HepG2 (cell line): ENCODE data around the gene TRIM69. TPM values are rescaled to one million over a fixed set of nuclear protein-coding genes. Genes with fewer than 3 reads are reported as not detected.

ENCODE experiments used
- AHR ChIP-seq: IDR thresholded peaks from 2 replicates; pipeline ENCODE4 v1.6.1; 2018; ENCODE audit warnings: missing genetic modification reagents, missing compliant biosample characterization
- CEBPG ChIP-seq: IDR thresholded peaks from 2 replicates; pipeline ENCODE4 v1.6.1; 2016
- CREM ChIP-seq, 2 experiments: sonication (generic) in 1 of 2; formaldehyde crosslinking in 1 of 2; IDR thresholded peaks; 2 replicates each; pipeline versions ENCODE4 v1.4.0 to v1.6.1; 2016 to 2020; ENCODE audit warnings: antibody characterized with exemption in 1 of 2, mild to moderate bottlenecking in 1 of 2, missing genetic modification reagents in 1 of 2
- HNRNPUL1 ChIP-seq: fragments of 200-400 bp; formaldehyde crosslinking; IDR thresholded peaks from 2 replicates; pipeline ENCODE4 v1.6.1; 2017; ENCODE audit warnings: low read depth, mild to moderate bottlenecking, low read length, moderate library complexity
- KDM5B ChIP-seq: sonication (generic); formaldehyde crosslinking; IDR thresholded peaks from 2 replicates; pipeline ENCODE4 v1.4.0; 2020; ENCODE audit warnings: missing genetic modification reagents, mild to moderate bottlenecking, borderline replicate concordance
- MAZ ChIP-seq, 2 experiments: sonication (generic) in 1 of 2; formaldehyde crosslinking in 1 of 2; IDR thresholded peaks; 2 replicates each; pipeline versions ENCODE4 v1.5.0 to v1.6.1; 2012 to 2020; ENCODE audit warnings: low read depth in 2 of 2, mild to moderate bottlenecking in 2 of 2, borderline replicate concordance in 1 of 2, improper control_type of control experiment in 1 of 2, low read length in 1 of 2, missing genetic modification reagents in 1 of 2, moderate library complexity in 1 of 2
- NONO ChIP-seq, 2 experiments: fragments of 450-650 bp in 1 of 2; sonication (generic) in 1 of 2; formaldehyde crosslinking in 1 of 2; IDR thresholded peaks in 1 of 2; conservative IDR thresholded peaks in 1 of 2; 2 replicates each; pipeline versions ENCODE4 v1.6.1 to v1.8.0; 2017 to 2022; ENCODE audit warnings: mild to moderate bottlenecking in 1 of 2, missing genetic modification reagents in 1 of 2, moderate library complexity in 1 of 2
- PTBP1 ChIP-seq: fragments of 200-400 bp; formaldehyde crosslinking; IDR thresholded peaks from 2 replicates; pipeline ENCODE4 v1.6.1; 2018; ENCODE audit warnings: low read length, low read depth; ENCODE audit not compliant: poor library complexity, severe bottlenecking
- RFXANK ChIP-seq: IDR thresholded peaks from 2 replicates; pipeline ENCODE4 v1.6.1; 2016
- RFXAP ChIP-seq: sonication (generic); formaldehyde crosslinking; IDR thresholded peaks from 2 replicates; pipeline ENCODE4 v1.4.0; 2020; ENCODE audit warnings: missing genetic modification reagents, borderline replicate concordance
- TAF15 ChIP-seq: fragments of 200-400 bp; formaldehyde crosslinking; IDR thresholded peaks from one replicate; pipeline ENCODE4 v1.6.1; 2018; ENCODE audit warnings: mild to moderate bottlenecking, low read depth, low read length; ENCODE audit not compliant: poor library complexity, severe bottlenecking
- ZKSCAN8 ChIP-seq: IDR thresholded peaks from 2 replicates; pipeline ENCODE4 v1.6.1; 2016; ENCODE audit warnings: borderline replicate concordance, missing genetic modification reagents, missing compliant biosample characterization
- ZNF101 ChIP-seq: sonication (generic); formaldehyde crosslinking; IDR thresholded peaks from 2 replicates; pipeline ENCODE4 v1.4.0; 2020; ENCODE audit warnings: mild to moderate bottlenecking, low read depth, missing genetic modification reagents, borderline replicate concordance
- ZNF317 ChIP-seq: sonication (generic); formaldehyde crosslinking; IDR thresholded peaks from 2 replicates; pipeline ENCODE4 v1.5.0; 2020; ENCODE audit warnings: mild to moderate bottlenecking, missing genetic modification reagents
- ZNF567 ChIP-seq: sonication (generic); formaldehyde crosslinking; IDR thresholded peaks from 2 replicates; pipeline ENCODE4 v1.8.1; 2023; ENCODE audit warnings: mild to moderate bottlenecking, missing genetic modification reagents, borderline replicate concordance
- ZNF672 ChIP-seq: sonication (generic); formaldehyde crosslinking; IDR thresholded peaks from 2 replicates; pipeline ENCODE4 v1.8.1; 2022; ENCODE audit warnings: missing genetic modification reagents
- ZNF703 ChIP-seq: sonication (generic); formaldehyde crosslinking; IDR thresholded peaks from 2 replicates; pipeline ENCODE4 v1.5.1; 2020; ENCODE audit warnings: missing genetic modification reagents, mild to moderate bottlenecking, moderate library complexity, borderline replicate concordance
- polyA plus RNA-seq, 8 experiments: library from polyadenylated mRNA; depleted of rRNA in 3 of 8; stranded (reverse) in 7 of 8; unstranded in 1 of 8; fragments of >200 nt; fragmentation: Illumina TruSeq in 4 of 8; extraction: Trizol in 4 of 8; gene quantifications; 2 replicates each; pipeline versions ENCODE4 v1.2.1 to v1.2.3, GENCODE V29; 2011 to 2016; ENCODE audit warnings: low read depth in 4 of 8, missing spikeins in 1 of 8, mixed read lengths in 1 of 8; ENCODE audit not compliant: insufficient read depth in 1 of 8
- total RNA-seq, 5 experiments: library from RNA; depleted of rRNA; stranded (reverse); fragments of >200 nt; fragmentation: Illumina TruSeq; extraction: Trizol; gene quantifications; 2 replicates each; pipeline ENCODE4 v1.2.3, GENCODE V29; 2016; ENCODE audit warnings: low read depth in 1 of 5
- TF ChIP-seq, protein P1 (sequence below): sonication (generic); formaldehyde crosslinking; IDR thresholded peaks from 2 replicates; pipeline ENCODE4 v1.5.0; 2020; ENCODE audit warnings: mild to moderate bottlenecking, missing genetic modification reagents, borderline replicate concordance
- TF ChIP-seq, protein P2 (sequence below): fragments of 450-650 bp; IDR thresholded peaks from 2 replicates; pipeline ENCODE4 v1.6.1; 2016
- TF ChIP-seq, protein P3 (sequence below): sonication (generic); formaldehyde crosslinking; IDR thresholded peaks from 2 replicates; pipeline ENCODE4 v1.4.0; 2020; ENCODE audit warnings: mild to moderate bottlenecking, missing genetic modification reagents

The TRIM69 gene
- total and polyA plus RNA-seq, 2 of the 13 experiments (the other 11 are each of a cell fraction or from before 2014, with no cell fraction given), result 2.6 to 3.2 TPM

DNA sequence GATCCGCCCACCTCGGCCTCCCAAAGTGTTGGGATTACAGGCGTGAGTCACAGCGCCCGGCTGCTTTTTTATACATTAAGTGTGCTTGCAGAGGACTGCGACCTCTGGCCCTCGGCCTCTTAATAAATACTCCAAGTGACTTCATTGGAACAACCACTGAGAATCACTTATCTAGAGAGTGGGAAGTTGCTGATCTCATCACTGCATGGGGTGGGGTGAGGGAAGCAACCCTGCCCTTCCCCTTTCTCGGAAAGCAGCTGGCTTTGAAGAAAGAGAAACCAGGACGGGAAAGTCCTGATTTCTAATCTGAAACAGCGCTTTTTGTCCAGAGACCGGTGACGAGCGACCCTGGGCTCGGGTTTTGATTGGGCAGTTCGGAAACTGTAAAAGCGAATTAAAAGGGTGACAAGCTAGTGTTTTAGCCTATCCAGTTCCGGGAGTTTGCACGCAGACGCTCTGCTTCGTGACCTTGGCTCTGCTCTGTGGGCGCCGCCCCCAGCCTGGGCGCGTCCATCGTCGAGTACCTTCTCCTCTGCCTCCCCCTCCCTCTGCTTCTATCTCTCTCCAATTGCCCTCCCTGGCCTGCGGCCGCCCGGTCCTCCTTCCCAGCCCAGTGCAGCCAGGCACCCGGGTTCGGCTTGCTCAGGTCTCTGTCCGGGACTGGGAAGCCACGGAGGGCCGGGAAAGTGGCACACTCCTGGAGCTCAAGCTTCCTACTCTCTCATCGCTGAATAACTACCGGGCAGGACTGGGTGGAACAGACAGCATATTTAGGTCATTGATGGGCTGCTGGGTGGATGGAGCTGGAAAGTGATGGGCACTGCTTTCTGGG, 7.5 kb upstream of the TRIM69 start (continued):
- TF ChIP-seq, protein P1, sequence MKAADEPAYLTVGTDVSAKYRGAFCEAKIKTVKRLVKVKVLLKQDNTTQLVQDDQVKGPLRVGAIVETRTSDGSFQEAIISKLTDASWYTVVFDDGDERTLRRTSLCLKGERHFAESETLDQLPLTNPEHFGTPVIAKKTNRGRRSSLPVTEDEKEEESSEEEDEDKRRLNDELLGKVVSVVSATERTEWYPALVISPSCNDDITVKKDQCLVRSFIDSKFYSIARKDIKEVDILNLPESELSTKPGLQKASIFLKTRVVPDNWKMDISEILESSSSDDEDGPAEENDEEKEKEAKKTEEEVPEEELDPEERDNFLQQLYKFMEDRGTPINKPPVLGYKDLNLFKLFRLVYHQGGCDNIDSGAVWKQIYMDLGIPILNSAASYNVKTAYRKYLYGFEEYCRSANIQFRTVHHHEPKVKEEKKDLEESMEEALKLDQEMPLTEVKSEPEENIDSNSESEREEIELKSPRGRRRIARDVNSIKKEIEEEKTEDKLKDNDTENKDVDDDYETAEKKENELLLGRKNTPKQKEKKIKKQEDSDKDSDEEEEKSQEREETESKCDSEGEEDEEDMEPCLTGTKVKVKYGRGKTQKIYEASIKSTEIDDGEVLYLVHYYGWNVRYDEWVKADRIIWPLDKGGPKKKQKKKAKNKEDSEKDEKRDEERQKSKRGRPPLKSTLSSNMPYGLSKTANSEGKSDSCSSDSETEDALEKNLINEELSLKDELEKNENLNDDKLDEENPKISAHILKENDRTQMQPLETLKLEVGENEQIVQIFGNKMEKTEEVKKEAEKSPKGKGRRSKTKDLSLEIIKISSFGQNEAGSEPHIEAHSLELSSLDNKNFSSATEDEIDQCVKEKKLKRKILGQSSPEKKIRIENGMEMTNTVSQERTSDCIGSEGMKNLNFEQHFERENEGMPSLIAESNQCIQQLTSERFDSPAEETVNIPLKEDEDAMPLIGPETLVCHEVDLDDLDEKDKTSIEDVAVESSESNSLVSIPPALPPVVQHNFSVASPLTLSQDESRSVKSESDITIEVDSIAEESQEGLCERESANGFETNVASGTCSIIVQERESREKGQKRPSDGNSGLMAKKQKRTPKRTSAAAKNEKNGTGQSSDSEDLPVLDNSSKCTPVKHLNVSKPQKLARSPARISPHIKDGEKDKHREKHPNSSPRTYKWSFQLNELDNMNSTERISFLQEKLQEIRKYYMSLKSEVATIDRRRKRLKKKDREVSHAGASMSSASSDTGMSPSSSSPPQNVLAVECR, result peak; percentile 79
- TF ChIP-seq MAZ (IDR thresholded peaks at IDR 0.05; ENCODE audit: borderline replicate concordance, low read depth, low read length) (peak; percentile 83), MAZ (CRISPR knock-in tag; IDR thresholded peaks at IDR 0.05; ENCODE audit: low read depth) (peak; percentile 22; the same call in 1 of the 2 replicates), CREM (IDR thresholded peaks at IDR 0.05) (peak; percentile 87), CREM (CRISPR knock-in tag; IDR thresholded peaks at IDR 0.05) (peak; percentile 31; the same call in 1 of the 2 replicates), KDM5B (CRISPR knock-in tag) (peak; percentile 51; the same call in 1 of the 2 replicates), TAF15 (no peak), RFXAP (CRISPR knock-in tag) (peak; percentile 100), ZNF703 (CRISPR knock-in tag) (no peak), NONO (IDR thresholded peaks at IDR 0.05) (no peak), NONO (CRISPR knock-in tag; conservative IDR thresholded peaks at IDR 0.05) (0 out of 2 replicates have a peak, but pooled peaks have one; percentile 45), CEBPG (CRISPR knock-in tag) (no peak), HNRNPUL1 (no peak), RFXANK (CRISPR knock-in tag) (peak; percentile 99), ZNF101 (CRISPR knock-in tag) (no peak), ZKSCAN8 (CRISPR knock-in tag) (no peak; the same call in 1 of the 2 replicates), PTBP1 (no peak), ZNF567 (no peak), ZNF672 (CRISPR knock-in tag) (no peak), ZNF317 (peak; percentile 61; the same call in 1 of the 2 replicates), AHR (peak; percentile 66)
- TF ChIP-seq, protein P2, sequence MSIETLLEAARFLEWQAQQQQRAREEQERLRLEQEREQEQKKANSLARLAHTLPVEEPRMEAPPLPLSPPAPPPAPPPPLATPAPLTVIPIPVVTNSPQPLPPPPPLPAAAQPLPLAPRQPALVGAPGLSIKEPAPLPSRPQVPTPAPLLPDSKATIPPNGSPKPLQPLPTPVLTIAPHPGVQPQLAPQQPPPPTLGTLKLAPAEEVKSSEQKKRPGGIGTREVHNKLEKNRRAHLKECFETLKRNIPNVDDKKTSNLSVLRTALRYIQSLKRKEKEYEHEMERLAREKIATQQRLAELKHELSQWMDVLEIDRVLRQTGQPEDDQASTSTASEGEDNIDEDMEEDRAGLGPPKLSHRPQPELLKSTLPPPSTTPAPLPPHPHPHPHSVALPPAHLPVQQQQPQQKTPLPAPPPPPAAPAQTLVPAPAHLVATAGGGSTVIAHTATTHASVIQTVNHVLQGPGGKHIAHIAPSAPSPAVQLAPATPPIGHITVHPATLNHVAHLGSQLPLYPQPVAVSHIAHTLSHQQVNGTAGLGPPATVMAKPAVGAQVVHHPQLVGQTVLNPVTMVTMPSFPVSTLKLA, result no peak
- TF ChIP-seq, protein P3, sequence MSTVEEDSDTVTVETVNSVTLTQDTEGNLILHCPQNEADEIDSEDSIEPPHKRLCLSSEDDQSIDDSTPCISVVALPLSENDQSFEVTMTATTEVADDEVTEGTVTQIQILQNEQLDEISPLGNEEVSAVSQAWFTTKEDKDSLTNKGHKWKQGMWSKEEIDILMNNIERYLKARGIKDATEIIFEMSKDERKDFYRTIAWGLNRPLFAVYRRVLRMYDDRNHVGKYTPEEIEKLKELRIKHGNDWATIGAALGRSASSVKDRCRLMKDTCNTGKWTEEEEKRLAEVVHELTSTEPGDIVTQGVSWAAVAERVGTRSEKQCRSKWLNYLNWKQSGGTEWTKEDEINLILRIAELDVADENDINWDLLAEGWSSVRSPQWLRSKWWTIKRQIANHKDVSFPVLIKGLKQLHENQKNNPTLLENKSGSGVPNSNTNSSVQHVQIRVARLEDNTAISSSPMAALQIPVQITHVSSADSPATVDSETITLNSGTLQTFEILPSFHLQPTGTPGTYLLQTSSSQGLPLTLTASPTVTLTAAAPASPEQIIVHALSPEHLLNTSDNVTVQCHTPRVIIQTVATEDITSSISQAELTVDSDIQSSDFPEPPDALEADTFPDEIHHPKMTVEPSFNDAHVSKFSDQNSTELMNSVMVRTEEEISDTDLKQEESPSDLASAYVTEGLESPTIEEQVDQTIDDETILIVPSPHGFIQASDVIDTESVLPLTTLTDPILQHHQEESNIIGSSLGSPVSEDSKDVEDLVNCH (CRISPR knock-in tag), result no peak
